ENCODE measurements around the gene SLC38A3. TPM values are rescaled to one million over a fixed set of nuclear protein-coding genes. Genes with fewer than 3 reads are reported as not detected.

Gene SLC38A3
- total RNA-seq, 8 experiments from 2014 or later = 0.46 to 9.0 (median 0.85) TPM

GRCh38 chr3:50187750-50188149 lies 17.3 kb upstream of the SLC38A3 start:
- Histone ChIP-seq H3K4me1 (replicated peaks in 1 of 2) (peaks cover 0 to 3% of the 10 kb centered on the region in 2 donors), H3K4me3 (no peak overlapping the region), H3K27ac (no peak overlapping the region)
- in situ Hi-C loops (cut with MboI; ENCODE audit: low pct_unique_long_range_greater_than_20kb in 2 of 9, low sequenced_read_pairs in 9 of 9, unreplicated experiment in 9 of 9) = loop anchor here in 2 of 9 experiments (5.0 to 10.0 kb wide), 2 partner anchors 65 to 73 kb away; no protein-coding TSS in a partner anchor
- ATAC-seq (replicated peaks in 6 of 8) = no peak
- 85 to 100% methylated on average over 1 to 9 of the region's 19 CpGs; no CpG with 5 or more reads in 8 of the 10 experiments for WGBS, 10 experiments

- WGBS, 10 experiments = 29% methylated on average over 1 of the region's 5 CpGs; no CpG with 5 or more reads in 9 of the 10 experiments
- no peak overlapping the region for H3K4me3 ChIP-seq
- H3K4me1 ChIP-seq (replicated peaks in 1 of 2) = peaks cover 0 to 7% of the 10 kb centered on the region in 2 donors
- peak; percentile 77 to 93 (median 89) for ATAC-seq (replicated peaks in 6 of 8)
- H3K27ac ChIP-seq = no peak overlapping the region
- in situ Hi-C loops (cut with MboI; ENCODE audit: low pct_unique_long_range_greater_than_20kb in 2 of 9, low sequenced_read_pairs in 9 of 9, unreplicated experiment in 9 of 9) = loop anchor here in 2 of 9 experiments (5.0 to 10.0 kb wide), 2 partner anchors 67 to 74 kb away; no protein-coding TSS in a partner anchor
Observed at GRCh38 chr3:50189274-50189673, 15.8 kb upstream of the SLC38A3 start.

- Histone ChIP-seq H3K4me1 (replicated peaks in 1 of 2) (peaks cover 0 to 9% of the 10 kb centered on the region in 2 donors), H3K27ac (no peak overlapping the region), H3K4me3 (no peak overlapping the region)
- in situ Hi-C loops (cut with MboI; ENCODE audit: low pct_unique_long_range_greater_than_20kb in 2 of 9, low sequenced_read_pairs in 9 of 9, unreplicated experiment in 9 of 9) = loop anchor here in 3 of 9 experiments (5.0 to 10.0 kb wide), 3 partner anchors 68 to 85 kb away; partner anchors contain the start of gene LSMEM2 (in 2 of the 3)
- WGBS, 10 experiments = 21 to 100% (median 79%) methylated on average over 1 to 6 of the region's 7 CpGs; no CpG with 5 or more reads in 2 of the 10 experiments
- ATAC-seq (replicated peaks in 6 of 8) = no peak
Observed at GRCh38 chr3:50189989-50190388, 15.1 kb upstream of the SLC38A3 start.

GRCh38 chr3:50190936-50191660 lies 14.0 kb upstream of the SLC38A3 start, which contains the start of gene GNAT1:
GNAT1 (plus strand) TSS chr3:50191610; CDS start chr3:50191726, 116 bp downstream.
- in situ Hi-C loops (cut with MboI; ENCODE audit: low pct_unique_long_range_greater_than_20kb in 2 of 9, low sequenced_read_pairs in 9 of 9, unreplicated experiment in 9 of 9) = loop anchor here in 2 of 9 experiments (10.0 kb wide), 1 partner anchor 84 kb away; the partner anchor contains the start of gene LSMEM2 (in 2 of the 2)
- WGBS, 10 experiments = 62 to 71% (median 67%) methylated on average over 2 of the region's 8 CpGs; no CpG with 5 or more reads in 7 of the 10 experiments

GRCh38 chr3:50192124-50192523 lies 12.9 kb upstream of the SLC38A3 start:
- WGBS, 10 experiments = 71 to 88% methylated on average over 1 to 3 of the region's 8 CpGs; no CpG with 5 or more reads in 8 of the 10 experiments
- no peak for ATAC-seq (replicated peaks in 6 of 8)
- Histone ChIP-seq H3K4me1 (replicated peaks in 1 of 2) (peaks cover 0 to 11% of the 10 kb centered on the region in 2 donors), H3K4me3 (no peak overlapping the region), H3K27ac (no peak overlapping the region)
- in situ Hi-C loops (cut with MboI; ENCODE audit: low pct_unique_long_range_greater_than_20kb in 2 of 9, low sequenced_read_pairs in 9 of 9, unreplicated experiment in 9 of 9) = loop anchor here in 2 of 9 experiments (10.0 kb wide), 1 partner anchor 83 kb away; the partner anchor contains the start of gene LSMEM2 (in 2 of the 2)

More at GRCh38 chr3:50190936-50191660, 14.0 kb upstream of the SLC38A3 start, which contains the start of gene GNAT1:
- ATAC-seq (replicated peaks in 6 of 8) = no peak
- H3K27ac ChIP-seq = no peak within 1 kb of the TSS
- H3K4me1 ChIP-seq (replicated peaks in 1 of 2) = peaks cover 0 to 11% of the 10 kb centered on the region in 2 donors
- no peak within 1 kb of the TSS for H3K4me3 ChIP-seq

GRCh38 chr3:50192689-50193141 lies 12.4 kb upstream of the SLC38A3 start:
- 0 to 7% (median 0%) methylated on average over 1 to 5 of the region's 21 CpGs; no CpG with 5 or more reads in 2 of the 10 experiments for WGBS, 10 experiments
- peak in 7 of 8 experiments; percentile 12 to 46 (median 32) for ATAC-seq (replicated peaks in 6 of 8)
- Histone ChIP-seq H3K4me1 (replicated peaks in 1 of 2) (peaks cover 0 to 11% of the 10 kb centered on the region in 2 donors), H3K27ac (no peak overlapping the region), H3K4me3 (no peak overlapping the region)
- in situ Hi-C loops (cut with MboI; ENCODE audit: low pct_unique_long_range_greater_than_20kb in 2 of 9, low sequenced_read_pairs in 9 of 9, unreplicated experiment in 9 of 9) = loop anchor here in 2 of 9 experiments (10.0 kb wide), 1 partner anchor 82 kb away; the partner anchor contains the start of gene LSMEM2 (in 2 of the 2)

GRCh38 chr3:50193286-50193685 lies 11.8 kb upstream of the SLC38A3 start:
- Histone ChIP-seq H3K4me3 (no peak overlapping the region), H3K27ac (no peak overlapping the region), H3K4me1 (replicated peaks in 1 of 2) (peaks cover 0 to 11% of the 10 kb centered on the region in 2 donors)
- in situ Hi-C loops (cut with MboI; ENCODE audit: low pct_unique_long_range_greater_than_20kb in 2 of 9, low sequenced_read_pairs in 9 of 9, unreplicated experiment in 9 of 9) = loop anchor here in 2 of 9 experiments (10.0 kb wide), 1 partner anchor 82 kb away; the partner anchor contains the start of gene LSMEM2 (in 2 of the 2)
- no peak for ATAC-seq (replicated peaks in 6 of 8)
- WGBS, 10 experiments = 0 to 100% (median 50%) methylated on average over 1 to 5 of the region's 36 CpGs; no CpG with 5 or more reads in 5 of the 10 experiments

- ATAC-seq (replicated peaks in 6 of 8) = no peak
- Histone ChIP-seq H3K27ac (no peak overlapping the region), H3K4me1 (replicated peaks in 1 of 2) (peaks cover 0 to 11% of the 10 kb centered on the region in 2 donors), H3K4me3 (no peak overlapping the region)
- in situ Hi-C loops (cut with MboI; ENCODE audit: low pct_unique_long_range_greater_than_20kb in 2 of 9, low sequenced_read_pairs in 9 of 9, unreplicated experiment in 9 of 9) = loop anchor here in 2 of 9 experiments (10.0 kb wide), 1 partner anchor 81 kb away; the partner anchor contains the start of gene LSMEM2 (in 2 of the 2)
- no CpG with 5 or more reads among the region's 34 CpGs for WGBS, 10 experiments
Observed at GRCh38 chr3:50193746-50194127, 11.3 kb upstream of the SLC38A3 start.

- ATAC-seq (replicated peaks in 6 of 8) = peak; percentile 36 to 90 (median 62)
- in situ Hi-C loops (cut with MboI; ENCODE audit: low pct_unique_long_range_greater_than_20kb in 2 of 9, low sequenced_read_pairs in 9 of 9, unreplicated experiment in 9 of 9) = loop anchor here in 2 of 9 experiments (10.0 kb wide), 1 partner anchor 80 kb away; the partner anchor contains the start of gene LSMEM2 (in 2 of the 2)
- H3K27ac ChIP-seq = no peak overlapping the region
- 11 to 32% (median 26%) methylated on average over 5 to 6 of the region's 70 CpGs; no CpG with 5 or more reads in 7 of the 10 experiments for WGBS, 10 experiments
- H3K4me1 ChIP-seq (replicated peaks in 1 of 2) = peaks cover 0 to 9% of the 10 kb centered on the region in 2 donors
- H3K4me3 ChIP-seq = no peak overlapping the region
Observed at GRCh38 chr3:50194128-50194902, 10.8 kb upstream of the SLC38A3 start.

- H3K27ac ChIP-seq = no peak overlapping the region
- peaks cover 0 to 9% of the 10 kb centered on the region in 2 donors for H3K4me1 ChIP-seq (replicated peaks in 1 of 2)
- in situ Hi-C loops (cut with MboI; ENCODE audit: low pct_unique_long_range_greater_than_20kb in 2 of 9, low sequenced_read_pairs in 9 of 9, unreplicated experiment in 9 of 9) = loop anchor here in 2 of 9 experiments (10.0 kb wide), 1 partner anchor 80 kb away; the partner anchor contains the start of gene LSMEM2 (in 2 of the 2)
- H3K4me3 ChIP-seq = no peak overlapping the region
- peak in 6 of 8 experiments; percentile 10 to 60 (median 31) for ATAC-seq (replicated peaks in 6 of 8)
- WGBS, 10 experiments = no CpG with 5 or more reads among the region's 14 CpGs
Observed at GRCh38 chr3:50194903-50195500, 10.1 kb upstream of the SLC38A3 start.

GRCh38 chr3:50195501-50196252 lies 9.4 kb upstream of the SLC38A3 start:
- H3K27ac ChIP-seq = no peak overlapping the region
- in situ Hi-C loops (cut with MboI; ENCODE audit: low pct_unique_long_range_greater_than_20kb in 2 of 9, low sequenced_read_pairs in 9 of 9, unreplicated experiment in 9 of 9) = loop anchor here in 2 of 9 experiments (10.0 kb wide), 1 partner anchor 79 kb away; the partner anchor contains the start of gene LSMEM2 (in 2 of the 2)
- H3K4me1 ChIP-seq (replicated peaks in 1 of 2) = peaks cover 0 to 9% of the 10 kb centered on the region in 2 donors
- no peak overlapping the region for H3K4me3 ChIP-seq
- WGBS, 10 experiments = 33 to 40% methylated on average over 1 to 2 of the region's 4 CpGs; no CpG with 5 or more reads in 8 of the 10 experiments
- peak in 5 of 8 experiments; percentile 42 to 76 (median 57) for ATAC-seq (replicated peaks in 6 of 8)

All from motor neuron (in vitro differentiated cells).